ENCODE results near the gene ZNF385C.

GRCh38 chr17:42125565-42125964, 27.3 kb upstream of the ZNF385C start:
- TF ChIP-seq EP300 (IDR thresholded peaks at IDR 0.05; ENCODE audit: low read depth) (no peak), CTCF (IDR thresholded peaks at IDR 0.05) (no peak), POLR2A (IDR thresholded peaks at IDR 0.05) (no peak), POLR2AphosphoS5 (IDR thresholded peaks at IDR 0.05) (no peak)
